H4 (cell line): ENCODE results near the gene POLD4. TPM values are rescaled to one million over a fixed set of nuclear protein-coding genes. Genes with fewer than 3 reads are reported as not detected.
"Not testable (repeated sequence)": the region's sequence is repeated elsewhere in the genome, so short reads cannot be mapped to it uniquely, and the experiment has no call there.

Experiments
- DNase-seq: peaks from one replicate; pipeline ENCODE4 v3.0.0-alpha.2; 2015; ENCODE audit warnings: low spot score
- total RNA-seq: library from RNA; depleted of rRNA; stranded (reverse); fragments of >200 nt; shearing (Covaris generic); gene quantifications from 2 replicates; pipeline ENCODE4 v1.2.3, GENCODE V29; 2014; rRNA removed

Gene POLD4
- total RNA-seq, result 71.6 and 77.4 TPM in 2 replicates

DNA sequence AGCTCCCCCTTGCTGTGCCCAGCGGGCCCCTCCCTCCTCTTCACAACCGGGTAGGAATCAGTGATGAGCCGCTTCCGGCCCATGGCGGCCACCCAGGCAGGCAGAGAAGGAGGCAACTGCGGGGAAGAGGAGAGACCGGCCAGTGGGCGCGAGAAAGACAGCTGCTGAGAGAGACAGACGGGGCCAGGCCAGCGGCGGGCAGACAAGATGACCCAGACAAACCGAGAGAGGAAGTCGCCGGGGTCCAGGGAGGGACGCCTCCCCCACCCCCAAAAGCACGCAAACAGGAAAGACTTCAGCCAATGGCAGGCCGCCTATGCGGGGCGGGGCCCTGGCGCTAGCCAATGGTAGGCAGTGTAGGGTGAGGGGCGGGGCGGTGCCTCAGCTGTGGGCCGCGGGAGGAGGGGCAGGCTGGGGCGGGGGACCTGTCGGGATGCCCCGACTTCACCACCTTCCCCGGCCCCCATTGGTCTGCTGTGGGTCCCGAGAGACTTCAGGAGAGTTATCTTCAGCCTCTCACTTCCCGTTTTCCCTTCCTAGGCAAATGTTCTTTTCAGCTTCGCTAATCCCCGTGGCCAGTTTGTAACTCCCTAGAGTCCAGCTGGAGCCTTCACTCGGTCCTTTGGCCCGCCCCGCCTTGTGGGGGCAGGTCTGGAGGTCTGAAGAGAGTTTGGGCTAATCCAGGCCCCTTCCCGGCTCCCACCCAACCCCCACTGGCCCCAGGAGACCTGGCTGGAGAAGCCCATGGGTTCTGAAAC lies at the start of gene POLD4:
POLD4 (minus strand) TSS at position 230 of the 758 bp plus-strand sequence; CDS start at position 83, 147 bp downstream.
- peak; percentile 92 for DNase-seq

- DNase-seq, result not testable (repeated sequence)
Measured at GRCh38 chr11:67403085-67403484, 49.7 kb upstream of the POLD4 start.

DNA sequence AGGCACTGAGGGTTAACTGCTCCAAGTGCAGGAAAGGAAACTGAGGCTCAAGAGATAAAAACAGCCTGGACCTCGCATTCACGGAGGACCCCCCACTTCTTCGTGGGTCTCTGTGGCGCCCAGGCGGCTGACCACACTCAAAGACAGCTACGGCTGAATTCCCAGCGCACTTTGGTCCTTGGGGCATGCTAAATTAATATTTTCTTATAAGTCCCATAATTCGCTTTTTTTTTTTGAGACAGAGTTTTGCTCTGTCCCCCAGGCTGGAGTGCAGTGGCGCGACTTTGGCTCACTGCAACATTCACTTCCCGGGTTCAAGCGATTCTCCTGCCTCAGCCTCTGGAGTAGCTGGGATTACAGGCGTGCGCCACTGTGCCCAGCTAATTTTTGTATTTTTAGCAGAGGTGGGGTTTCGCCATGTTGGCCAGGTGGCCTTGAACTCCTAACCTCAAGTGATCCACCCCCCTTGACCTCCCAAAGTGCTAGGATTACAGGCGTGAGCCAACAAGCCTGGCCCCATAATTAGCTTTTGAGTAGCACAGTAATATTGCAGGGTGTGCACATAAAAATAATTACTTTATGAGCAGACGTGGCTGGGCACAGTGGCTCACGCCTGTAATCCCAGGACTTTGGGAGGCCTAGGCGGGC lies 49.0 kb upstream of the POLD4 start:
- DNase-seq, result not testable (repeated sequence)

DNA sequence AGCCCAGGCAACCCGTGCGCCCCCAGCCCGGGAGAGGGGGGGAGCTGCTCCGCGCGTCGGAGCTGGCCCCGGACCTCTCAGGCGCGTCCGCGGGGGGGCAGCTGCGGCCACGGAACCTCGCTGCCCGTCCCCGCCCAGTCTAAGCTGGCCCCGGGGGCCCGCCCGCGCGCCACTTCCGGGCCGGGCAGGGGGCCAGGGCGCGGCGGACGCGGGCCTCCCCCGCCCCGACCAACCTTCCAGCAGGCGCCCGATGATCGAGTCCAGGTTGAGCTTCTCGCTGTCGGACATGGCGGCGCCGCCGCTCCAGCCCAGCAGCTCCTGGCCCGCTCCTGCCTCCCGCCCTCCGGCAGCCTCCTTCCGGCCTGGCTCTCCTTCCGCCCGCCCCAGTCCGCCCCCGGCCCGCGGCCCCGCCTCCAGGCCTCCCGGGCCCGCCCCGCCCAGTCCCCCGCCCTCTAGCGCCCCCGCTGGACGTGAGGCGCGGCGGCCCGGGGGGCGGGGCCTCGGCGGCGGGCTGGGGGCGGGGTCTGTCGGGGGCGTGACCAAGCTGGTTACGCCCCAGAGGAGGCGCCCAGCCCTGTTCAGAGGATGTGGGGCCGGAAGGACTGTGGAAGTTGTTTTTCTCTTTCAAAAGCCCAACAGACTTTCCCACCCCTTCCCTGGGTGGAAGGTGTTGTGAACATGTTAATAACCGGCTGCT lies 48.3 kb upstream of the POLD4 start, which contains the start of gene PPP1CA:
PPP1CA (minus strand) TSS at position 364 of the 697 bp plus-strand sequence; CDS start at position 288, 76 bp downstream.
- DNase-seq, result peak; percentile 70

DNA sequence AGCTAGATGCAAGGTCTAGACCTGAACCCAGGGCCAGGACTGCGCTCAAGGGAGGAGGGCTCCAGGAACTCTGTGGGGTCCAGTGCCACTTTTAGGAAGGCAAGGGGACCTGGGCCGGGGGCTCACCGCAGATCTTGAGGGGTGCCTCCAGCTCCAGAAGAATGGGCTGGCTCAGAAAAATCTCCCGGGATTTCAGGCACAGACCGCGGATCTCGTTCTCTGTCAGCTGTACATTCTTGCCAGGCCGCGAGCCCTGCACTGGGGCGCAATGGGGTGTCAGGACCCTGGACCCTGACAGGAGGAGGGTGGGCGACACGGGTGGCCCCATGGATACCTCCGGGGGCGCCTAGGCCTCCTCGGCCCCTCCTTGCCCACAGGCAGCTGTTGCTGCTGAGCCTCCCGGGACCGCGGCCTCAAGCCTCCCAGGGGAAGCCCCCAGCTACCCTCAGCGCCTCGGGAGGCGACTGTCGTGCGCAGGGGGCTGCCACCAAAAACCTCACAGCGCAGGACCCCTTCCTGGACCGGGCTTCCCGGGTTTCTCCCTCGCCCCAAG lies 47.7 kb upstream of the POLD4 start:
- DNase-seq, result no peak

GRCh38 chr11:67400251-67400941 lies 47.0 kb upstream of the POLD4 start:
- no peak for DNase-seq

- DNase-seq, result no peak
Measured at GRCh38 chr11:67398661-67399563, 45.6 kb upstream of the POLD4 start.

GRCh38 chr11:67397986-67398660 lies 44.8 kb upstream of the POLD4 start:
- DNase-seq, result no peak

- no peak for DNase-seq
Measured at GRCh38 chr11:67397536-67397935, 44.2 kb upstream of the POLD4 start.

DNA sequence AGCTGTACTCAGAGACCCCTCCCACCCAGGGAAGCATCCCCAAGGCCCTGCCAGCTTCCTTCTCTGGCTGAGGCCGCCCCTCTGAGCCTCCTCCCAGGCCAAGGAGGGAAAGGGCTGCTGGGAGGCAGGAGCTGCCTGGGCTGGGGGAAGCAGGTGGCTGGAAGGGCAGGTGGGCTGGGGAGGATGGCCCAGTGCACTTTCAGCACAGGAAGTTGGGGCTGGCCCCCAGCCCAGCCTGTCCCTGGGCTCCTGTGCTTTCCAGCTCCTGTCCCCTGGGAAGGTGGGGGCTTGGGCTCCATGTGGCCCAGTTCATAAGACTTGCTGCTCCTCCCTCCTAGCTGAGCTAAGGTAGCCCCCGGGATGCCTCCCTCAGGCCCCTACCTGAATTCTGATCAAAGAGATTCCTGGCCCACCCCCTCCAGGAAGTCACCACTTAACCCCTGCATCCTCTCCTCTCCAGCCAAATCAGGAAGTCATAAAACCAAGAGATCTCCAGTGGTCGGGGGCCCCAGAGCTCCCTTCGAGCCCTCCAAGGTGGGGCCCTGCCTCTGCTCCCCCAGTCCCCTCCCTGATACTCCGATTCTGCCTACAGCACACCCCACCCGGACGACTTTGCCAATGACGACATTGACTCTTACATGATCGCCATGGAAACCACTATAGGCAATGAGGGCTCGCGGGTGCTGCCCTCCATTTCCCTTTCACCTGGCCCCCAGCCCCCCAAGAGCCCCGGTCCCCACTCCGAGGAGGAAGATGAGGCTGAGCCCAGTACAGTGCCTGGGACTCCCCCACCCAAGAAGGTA lies 43.4 kb upstream of the POLD4 start:
- DNase-seq, result no peak

GRCh38 chr11:67396259-67396581 lies 42.9 kb upstream of the POLD4 start:
- DNase-seq, result no peak

DNA sequence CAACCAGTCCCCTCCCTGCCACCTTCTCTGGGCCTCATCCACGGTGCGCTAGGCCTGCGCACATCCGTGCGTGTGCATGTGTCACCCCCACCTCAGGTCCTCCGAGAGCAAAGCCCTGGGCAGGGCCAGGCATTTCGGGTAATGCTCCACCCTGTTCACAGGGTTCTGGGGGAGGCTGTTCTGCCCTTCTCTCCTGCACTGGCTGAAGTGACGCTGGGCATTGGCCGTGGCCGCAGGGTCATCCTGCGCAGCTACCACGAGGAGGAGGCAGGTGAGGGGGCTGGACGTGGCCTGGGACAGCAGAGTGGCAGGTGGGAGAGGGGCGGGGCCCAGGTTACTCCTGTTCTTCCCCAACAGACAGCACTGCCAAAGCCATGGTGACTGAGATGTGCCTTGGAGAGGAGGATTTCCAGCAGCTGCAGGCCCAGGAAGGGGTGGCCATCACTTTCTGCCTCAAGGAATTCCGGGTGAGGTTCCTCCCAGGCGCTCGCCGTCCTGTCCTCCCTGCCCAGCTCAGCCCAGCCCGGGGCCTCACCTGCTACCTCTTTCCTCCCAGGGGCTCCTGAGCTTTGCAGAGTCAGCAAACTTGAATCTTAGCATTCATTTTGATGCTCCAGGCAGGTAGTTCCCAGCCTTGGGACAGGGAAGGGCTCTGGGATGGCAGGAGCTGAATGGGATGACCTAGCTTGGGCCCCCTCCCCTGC lies 42.4 kb upstream of the POLD4 start:
- no peak for DNase-seq

- DNase-seq, result no peak
Measured at GRCh38 chr11:67393990-67394389, 40.6 kb upstream of the POLD4 start.

DNA sequence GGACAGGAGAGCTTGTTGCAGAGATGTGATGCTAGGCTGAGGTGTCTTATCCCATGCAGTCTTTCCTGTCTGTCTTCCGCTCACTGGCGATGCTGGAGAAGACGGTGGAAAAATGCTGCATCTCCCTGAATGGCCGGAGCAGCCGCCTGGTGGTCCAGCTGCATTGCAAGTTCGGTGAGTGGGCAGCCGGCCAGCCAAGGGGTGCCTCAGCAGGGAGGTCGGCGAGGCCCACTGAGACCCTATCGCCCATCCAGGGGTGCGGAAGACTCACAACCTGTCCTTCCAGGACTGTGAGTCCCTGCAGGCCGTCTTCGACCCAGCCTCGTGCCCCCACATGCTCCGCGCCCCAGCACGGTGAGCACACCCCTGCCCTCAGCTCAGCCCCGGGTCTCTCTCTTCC lies 40.1 kb upstream of the POLD4 start:
- no peak for DNase-seq

GRCh38 chr11:67392183-67392715 lies 38.9 kb upstream of the POLD4 start:
- no peak for DNase-seq

GRCh38 chr11:67391304-67392182 lies 38.2 kb upstream of the POLD4 start, which contains the start of gene RAD9A:
Gene RAD9A, plus strand, starts transcription at chr11:67391986. Its CDS starts 59 bp downstream, at chr11:67392045.
- DNase-seq, result peak; percentile 91

- DNase-seq, result no peak
Measured at GRCh38 chr11:67390947-67391303, 37.6 kb upstream of the POLD4 start.
